Loucy (cell line): Measurements from ENCODE around the gene AARSD1.

Experiments
- EZH2phosphoT487 ChIP-seq: fragments of 200-600 bp; IDR thresholded peaks from 2 replicates; pipeline ENCODE4 v1.6.1; 2018; ENCODE audit warnings: antibody characterized with exemption, mild to moderate bottlenecking, moderate library complexity, borderline replicate concordance
- TF ChIP-seq, protein P1 (sequence below): fragments of 200-600 bp; sonication (generic); conservative IDR thresholded peaks from 2 replicates; pipeline ENCODE4 v1.5.1; 2014; ENCODE audit warnings: mild to moderate bottlenecking, antibody characterized with exemption, low read length

DNA sequence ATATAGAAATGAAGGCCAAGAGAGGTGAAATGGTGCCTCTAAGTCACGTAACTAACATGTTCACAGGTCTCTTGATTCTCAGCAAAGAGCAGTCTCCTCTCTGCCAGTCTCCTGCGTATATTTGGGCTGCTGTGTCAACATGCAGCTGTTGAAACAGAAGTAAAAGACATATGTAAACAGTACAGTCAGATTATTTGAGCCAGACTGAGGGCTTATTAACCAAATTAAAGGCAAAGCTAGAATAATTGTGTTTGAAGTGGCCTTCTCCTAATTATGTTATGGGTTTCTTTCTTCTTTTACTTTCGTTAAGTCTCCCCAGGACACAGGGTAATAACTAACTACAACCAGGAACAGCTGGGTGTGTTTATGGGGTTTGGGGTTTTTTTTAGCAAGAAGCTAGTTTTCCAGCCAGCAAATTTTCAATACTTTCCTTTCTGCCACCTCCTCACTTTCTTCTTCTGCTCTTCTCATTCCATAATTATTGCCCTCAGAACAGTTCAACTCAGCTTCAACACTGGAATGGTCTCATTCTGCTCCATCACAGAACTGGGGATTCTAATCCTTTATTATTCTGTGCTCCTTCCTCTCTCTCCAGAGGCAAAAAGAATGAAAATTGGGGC is 45.2 kb downstream of the AARSD1 start:
- TF ChIP-seq, protein P1, sequence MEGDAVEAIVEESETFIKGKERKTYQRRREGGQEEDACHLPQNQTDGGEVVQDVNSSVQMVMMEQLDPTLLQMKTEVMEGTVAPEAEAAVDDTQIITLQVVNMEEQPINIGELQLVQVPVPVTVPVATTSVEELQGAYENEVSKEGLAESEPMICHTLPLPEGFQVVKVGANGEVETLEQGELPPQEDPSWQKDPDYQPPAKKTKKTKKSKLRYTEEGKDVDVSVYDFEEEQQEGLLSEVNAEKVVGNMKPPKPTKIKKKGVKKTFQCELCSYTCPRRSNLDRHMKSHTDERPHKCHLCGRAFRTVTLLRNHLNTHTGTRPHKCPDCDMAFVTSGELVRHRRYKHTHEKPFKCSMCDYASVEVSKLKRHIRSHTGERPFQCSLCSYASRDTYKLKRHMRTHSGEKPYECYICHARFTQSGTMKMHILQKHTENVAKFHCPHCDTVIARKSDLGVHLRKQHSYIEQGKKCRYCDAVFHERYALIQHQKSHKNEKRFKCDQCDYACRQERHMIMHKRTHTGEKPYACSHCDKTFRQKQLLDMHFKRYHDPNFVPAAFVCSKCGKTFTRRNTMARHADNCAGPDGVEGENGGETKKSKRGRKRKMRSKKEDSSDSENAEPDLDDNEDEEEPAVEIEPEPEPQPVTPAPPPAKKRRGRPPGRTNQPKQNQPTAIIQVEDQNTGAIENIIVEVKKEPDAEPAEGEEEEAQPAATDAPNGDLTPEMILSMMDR: no peak
- no peak for TF ChIP-seq EZH2phosphoT487
